Panc1 (cell line): Measurements from ENCODE around the gene HDAC11. TPM values are rescaled to one million over a fixed set of nuclear protein-coding genes. Genes with fewer than 3 reads are reported as not detected.

Experiments used
- ATAC-seq: fragments of 200-7000 bp; cut with Tn5 transposase; 2 replicates; pipeline ENCODE4 v1.9.1; 2020; ENCODE audit warnings: mild to moderate bottlenecking, moderate library complexity
- BruUV-seq: library from RNA; stranded (reverse); fragments of 400-500 nt; replicated peaks from 2 replicates; lab custom pipeline; 2021; lab: Mats Ljungman, UMichigan
- CTCF ChIA-PET: fragments of 300-600 bp; sonication (Branson Sonifier 250); formaldehyde crosslinking; loops from one replicate; lab custom pipeline; 2022; ENCODE audit warnings: antibody characterized with exemption; lab: Charles Lee
- POLR2A ChIA-PET: fragments of 300-600 bp; sonication (Branson Sonifier 250); formaldehyde crosslinking; loops from one replicate; lab custom pipeline; 2022; ENCODE audit warnings: antibody characterized with exemption; lab: Charles Lee
- DNase-seq: peaks from one replicate; pipeline ENCODE4 v3.0.0-alpha.2; 2010; ENCODE audit warnings: low read depth, low spot score
- H3K27ac ChIP-seq: 2 replicates; pipeline ENCODE4 v1.5.1; 2011; ENCODE audit warnings: mild to moderate bottlenecking, low read length, inconsistent platforms
- H3K27me3 ChIP-seq: fragments of 200-500 bp; sonication (Bioruptor generic); 2 replicates; pipeline ENCODE4 v1.6.0; 2014; ENCODE audit warnings: low read length, inconsistent platforms; ENCODE audit not compliant: control insufficient read depth, insufficient read depth
- H3K36me3 ChIP-seq: fragments of 200-500 bp; sonication (Bioruptor generic); 2 replicates; pipeline ENCODE4 v1.5.1; 2014; ENCODE audit warnings: inconsistent platforms, mild to moderate bottlenecking, low read length, moderate library complexity; ENCODE audit not compliant: control insufficient read depth, insufficient read depth
- H3K4me1 ChIP-seq: 2 replicates; pipeline ENCODE4 v1.5.1; 2011; ENCODE audit warnings: inconsistent platforms, mild to moderate bottlenecking, low read length, moderate library complexity; ENCODE audit not compliant: control insufficient read depth, insufficient read depth
- H3K4me3 ChIP-seq, 2 experiments: 2 replicates each; pipeline ENCODE4 v1.5.1; 2011 to 2012; ENCODE audit warnings: low read depth in 2 of 2, low read length in 2 of 2, mild to moderate bottlenecking in 2 of 2, inconsistent platforms in 1 of 2, moderate library complexity in 1 of 2
- H3K9me3 ChIP-seq: fragments of 200-500 bp; sonication (Bioruptor generic); 2 replicates; pipeline ENCODE4 v1.5.1; 2014; ENCODE audit warnings: low read depth, mild to moderate bottlenecking, inconsistent platforms, low read length, moderate library complexity; ENCODE audit not compliant: control insufficient read depth, insufficient read depth
- CTCF ChIP-seq: fragments of 450-650 bp; IDR thresholded peaks from 2 replicates; pipeline ENCODE4 v1.5.1; 2017; ENCODE audit warnings: mild to moderate bottlenecking
- POLR2AphosphoS5 ChIP-seq: IDR thresholded peaks from 2 replicates; pipeline ENCODE4 v1.6.1; 2012; ENCODE audit warnings: mild to moderate bottlenecking, low read depth, low read length, moderate library complexity
- REST ChIP-seq, 2 experiments: IDR thresholded peaks; 2 replicates each; pipeline ENCODE4 v1.6.1; 2011 to 2012; ENCODE audit warnings: low read depth in 2 of 2, control low read depth in 1 of 2, low read length in 1 of 2, mild to moderate bottlenecking in 1 of 2, moderate library complexity in 1 of 2; ENCODE audit not compliant: insufficient read depth in 1 of 2
- SIN3A ChIP-seq: IDR thresholded peaks from 2 replicates; pipeline ENCODE4 v1.6.1; 2012; ENCODE audit warnings: low read depth, mild to moderate bottlenecking, low read length, moderate library complexity, borderline replicate concordance; ENCODE audit not compliant: insufficient read depth
- TCF7L2 ChIP-seq: IDR thresholded peaks from 2 replicates; pipeline ENCODE4 v1.6.1; 2011; ENCODE audit warnings: mild to moderate bottlenecking, low read depth, low read length, inconsistent platforms
- in situ Hi-C: cut with HindIII; loops from 2 replicates; pipeline ENCODE4 v1.10.0; 2016; ENCODE audit warnings: low sequenced_read_pairs, low pct_unique_long_range_greater_than_20kb
- intact Hi-C: fragments of 100-400 bp; cut with micrococcal nuclease; formaldehyde crosslinking; loops from one replicate; pipeline ENCODE4 v1.10.0; 2022; ENCODE audit not compliant: unreplicated experiment
- total RNA-seq: library from RNA; stranded (reverse); gene quantifications from one replicate; pipeline ENCODE4 v1.2.1, GENCODE V29; 2021; ENCODE audit not compliant: unreplicated experiment

Gene HDAC11
- total RNA-seq, 1 experiment from 2014 or later: 10.6 TPM

GRCh38 chr3:13540297-13540995 is 60.3 kb downstream of the HDAC11 start:
- DNase-seq (no peak), ATAC-seq (no peak)
- Histone ChIP-seq H3K4me3 (no peak overlapping the region), H3K9me3 (no peaks in the 10 kb centered on the region), H3K27ac (no peak overlapping the region), H3K36me3 (no peaks in the 10 kb centered on the region), H3K4me1 (no peaks in the 10 kb centered on the region), H3K27me3 (no peaks in the 10 kb centered on the region)
- intact Hi-C loops (no loop called here), in situ Hi-C loops (no loop called here)
- BruUV-seq: no TSS peak
- TF ChIP-seq TCF7L2: no peak
- TF ChIP-seq CTCF: no peak
- no peak for TF ChIP-seq POLR2AphosphoS5
- no peak for TF ChIP-seq REST (IDR thresholded peaks at IDR 0.05; ENCODE audit: insufficient read depth in 1 of 2, low read depth in 2 of 2, low read length in 1 of 2)
- no peak for TF ChIP-seq SIN3A
- POLR2A ChIA-PET: no interaction called here
- CTCF ChIA-PET: no interaction called here

- no peaks in the 10 kb centered on the region for H3K36me3 ChIP-seq
- H3K4me3 ChIP-seq: no peak overlapping the region
- H3K27ac ChIP-seq: no peak overlapping the region
- H3K4me1 ChIP-seq: no peaks in the 10 kb centered on the region
- DNase-seq: no peak
- POLR2A ChIA-PET: no interaction called here
- TF ChIP-seq REST (IDR thresholded peaks at IDR 0.05; ENCODE audit: insufficient read depth in 1 of 2, low read depth in 2 of 2, low read length in 1 of 2) (no peak), SIN3A (no peak), POLR2AphosphoS5 (no peak), CTCF (no peak), TCF7L2 (no peak)
- in situ Hi-C loops: no loop called here
- ATAC-seq: no peak
- BruUV-seq: no TSS peak
- intact Hi-C loops: no loop called here
- CTCF ChIA-PET: no interaction called here
- no peaks in the 10 kb centered on the region for H3K9me3 ChIP-seq
- H3K27me3 ChIP-seq: no peaks in the 10 kb centered on the region
Observed at GRCh38 chr3:13541691-13542090, 61.6 kb downstream of the HDAC11 start.
